T follicular helper cell (primary cell): ENCODE measurements around the gene STK40.

Source experiments
- DNase-seq: peaks from one replicate; pipeline ENCODE4 v3.0.0-alpha.2; 2020; ENCODE audit warnings: low read depth

The STK40 gene

DNA sequence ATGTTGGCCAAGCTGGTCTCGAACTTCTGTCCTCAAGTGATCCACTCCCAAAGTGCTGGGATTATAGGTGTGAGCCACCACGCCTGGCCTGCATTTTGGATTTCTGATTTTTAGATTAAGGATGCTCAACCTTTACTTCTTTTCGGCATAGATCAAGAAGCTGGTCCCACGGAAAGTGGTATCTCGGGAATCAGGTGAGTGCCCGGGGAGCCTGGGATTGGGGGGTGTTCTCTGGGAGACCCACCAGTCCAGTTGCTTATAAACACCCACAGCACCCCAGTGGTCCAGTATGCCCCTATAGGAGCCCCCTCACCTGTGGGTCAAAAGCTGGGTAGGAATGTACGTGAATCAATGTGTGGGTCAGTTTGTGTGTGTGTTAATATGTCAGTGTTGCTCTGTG, 76.3 kb downstream of the STK40 start:
- no peak for DNase-seq

- DNase-seq, result no peak
These were observed 78.0 kb downstream of the STK40 start for GRCh38 chr1:36307601-36308330.

DNA sequence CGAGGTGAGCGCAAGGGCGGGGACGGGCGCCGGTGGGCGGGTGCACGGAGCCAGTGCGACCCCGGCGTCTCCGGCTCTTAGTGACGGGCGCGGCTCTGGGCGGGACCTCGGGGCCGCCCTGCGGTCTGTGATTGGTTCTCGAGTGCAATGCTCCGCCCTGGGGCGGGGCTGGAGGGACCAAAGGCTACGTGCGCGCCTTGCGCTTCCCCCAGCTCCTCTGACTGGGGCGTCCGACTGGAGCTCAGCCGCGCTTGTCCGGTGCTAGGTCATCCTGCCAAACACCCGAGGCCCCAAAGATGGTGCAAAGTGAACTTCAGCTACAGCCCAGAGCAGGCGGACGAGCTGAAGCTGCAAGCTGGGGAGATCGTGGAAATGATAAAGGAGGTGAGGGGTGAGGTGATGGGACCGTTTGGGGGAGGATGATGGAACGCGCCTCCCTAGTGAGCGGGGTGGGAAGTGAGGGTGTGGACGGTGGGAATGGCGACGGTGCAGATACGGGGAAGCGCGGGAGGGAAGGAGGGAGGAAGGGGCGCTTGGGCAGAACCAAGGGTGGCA, 78.7 kb downstream of the STK40 start:
- peak; percentile 88 for DNase-seq

DNA sequence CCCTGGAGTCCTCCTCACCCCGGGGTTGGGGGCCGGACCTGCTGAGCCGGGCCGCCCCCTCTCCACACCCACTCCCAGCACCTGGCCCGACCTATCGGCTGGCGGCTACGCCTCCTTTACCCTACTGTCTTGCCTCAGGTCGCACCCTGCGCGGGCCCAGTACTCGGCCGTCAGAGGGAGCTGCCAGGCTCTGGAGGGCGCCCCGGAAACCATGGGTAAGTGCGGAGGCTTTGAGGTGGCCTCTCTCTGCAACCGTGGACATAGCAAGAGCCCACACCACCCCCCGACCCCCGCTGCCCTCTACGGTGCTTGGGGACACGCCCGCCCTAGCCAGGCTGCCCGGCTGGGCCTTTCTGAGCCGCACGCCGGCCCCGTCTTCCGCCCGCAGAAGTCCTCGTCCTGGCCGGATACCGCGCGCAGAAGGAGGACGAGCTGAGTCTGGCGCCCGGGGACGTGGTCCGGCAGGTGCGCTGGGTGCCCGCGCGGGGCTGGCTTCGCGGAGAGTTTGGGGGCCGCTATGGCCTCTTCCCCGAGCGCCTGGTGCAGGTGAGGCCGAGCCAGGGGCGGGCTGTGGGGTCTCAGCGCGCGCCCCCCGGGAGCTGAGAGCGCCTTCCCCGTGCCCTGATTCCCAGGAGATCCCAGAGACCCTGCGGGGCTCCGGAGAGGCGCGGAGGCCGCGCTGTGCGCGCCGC, 79.4 kb downstream of the STK40 start, which contains the start of gene SH3D21:
Gene SH3D21 (plus strand): TSS at position 159 of the 692 bp plus-strand sequence. CDS start 53 bp downstream, at position 212.
- peak; percentile 25 for DNase-seq

DNA sequence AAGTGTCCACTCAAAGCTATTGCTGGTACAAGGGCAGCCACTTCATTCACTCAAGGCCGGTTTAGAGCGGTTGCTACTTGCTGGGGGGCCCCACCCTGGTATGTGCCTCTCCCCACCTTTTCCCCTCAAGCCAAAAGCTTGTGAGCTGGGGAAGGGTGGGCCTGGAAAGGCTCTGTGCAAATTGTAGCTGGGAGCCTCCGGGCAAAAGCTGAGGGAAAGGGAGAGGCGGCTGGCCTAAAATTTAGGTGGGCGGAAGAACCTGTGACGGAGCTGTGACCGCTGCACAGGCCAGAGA, 79.9 kb downstream of the STK40 start:
- no peak for DNase-seq

- DNase-seq, result no peak
These were observed 80.5 kb downstream of the STK40 start for GRCh38 chr1:36304970-36305914.

DNA sequence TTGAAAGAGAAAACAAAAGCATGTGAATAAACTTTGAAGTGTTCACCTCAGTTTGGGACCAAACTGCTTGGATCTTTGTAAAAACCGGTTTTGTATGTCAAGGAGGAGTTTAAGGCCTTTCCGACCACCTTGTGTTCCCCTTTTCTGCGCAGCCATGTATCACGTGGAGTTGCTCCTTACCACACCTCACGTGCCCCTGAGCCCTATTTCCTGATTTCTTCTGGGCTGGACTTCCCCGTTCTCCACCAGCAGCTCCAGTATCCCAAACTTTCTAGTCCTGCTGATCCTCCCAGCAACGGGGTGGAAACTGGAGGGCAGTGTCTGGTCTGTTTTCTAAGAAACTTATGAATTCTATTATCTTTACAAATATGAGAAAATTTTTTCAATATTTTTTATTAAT, 81.2 kb downstream of the STK40 start:
- DNase-seq, result no peak

DNA sequence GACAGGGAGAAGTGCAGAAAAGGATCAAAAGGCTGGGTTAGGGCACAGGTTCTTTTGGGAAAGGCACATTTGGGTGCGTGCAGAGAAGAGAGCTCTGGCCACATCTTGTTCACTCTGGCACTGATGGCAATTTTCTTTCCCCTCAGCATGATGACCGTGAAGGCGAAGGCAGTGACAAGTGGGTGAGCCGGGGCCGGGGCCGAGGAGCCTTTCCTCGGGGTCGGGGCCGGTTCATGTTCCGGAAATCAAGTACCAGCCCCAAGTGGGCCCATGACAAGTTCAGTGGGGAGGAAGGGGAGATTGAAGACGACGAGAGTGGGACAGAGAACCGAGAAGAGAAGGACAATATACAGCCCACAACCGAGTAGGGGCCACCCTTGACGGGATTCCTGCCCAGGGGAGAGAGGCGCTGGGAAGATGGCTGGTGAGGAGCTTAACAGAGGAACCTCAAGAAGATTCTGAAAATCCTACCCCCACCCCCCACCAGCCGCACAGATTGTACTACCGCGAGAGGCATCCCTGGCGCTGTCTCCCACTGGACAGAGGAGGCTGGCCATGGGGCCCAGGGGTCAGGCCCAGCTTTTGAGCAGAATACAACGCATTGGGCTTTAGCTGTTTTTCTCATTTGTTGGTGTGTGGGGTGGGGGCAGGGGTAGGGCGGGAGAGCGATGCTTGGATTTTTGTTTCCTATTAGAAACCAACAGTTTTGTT, 81.9 kb downstream of the STK40 start:
- DNase-seq, result no peak

DNA sequence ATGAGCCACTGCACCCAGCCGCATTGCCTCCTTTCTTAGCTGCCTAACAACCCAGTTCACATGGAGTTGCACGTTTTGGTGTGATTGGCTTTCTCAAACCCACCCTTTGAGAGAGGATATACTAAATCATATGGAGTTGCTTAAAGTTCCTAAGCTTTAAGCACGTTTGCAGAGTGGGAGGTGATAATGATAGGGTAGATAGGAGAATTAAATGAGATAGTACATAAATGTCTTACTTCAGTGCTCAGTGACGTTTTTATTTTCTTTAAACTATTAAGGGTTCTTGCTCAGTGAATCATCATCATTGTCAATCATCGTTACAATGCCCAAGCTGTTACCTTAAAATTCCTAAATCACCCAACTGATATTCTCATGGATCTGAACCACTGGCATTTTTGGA, 82.5 kb downstream of the STK40 start:
- no peak for DNase-seq

GRCh38 chr1:36301220-36301619, 84.5 kb downstream of the STK40 start:
- no peak for DNase-seq

- DNase-seq, result no peak
These were observed 85.2 kb downstream of the STK40 start for GRCh38 chr1:36300526-36300925.

DNA sequence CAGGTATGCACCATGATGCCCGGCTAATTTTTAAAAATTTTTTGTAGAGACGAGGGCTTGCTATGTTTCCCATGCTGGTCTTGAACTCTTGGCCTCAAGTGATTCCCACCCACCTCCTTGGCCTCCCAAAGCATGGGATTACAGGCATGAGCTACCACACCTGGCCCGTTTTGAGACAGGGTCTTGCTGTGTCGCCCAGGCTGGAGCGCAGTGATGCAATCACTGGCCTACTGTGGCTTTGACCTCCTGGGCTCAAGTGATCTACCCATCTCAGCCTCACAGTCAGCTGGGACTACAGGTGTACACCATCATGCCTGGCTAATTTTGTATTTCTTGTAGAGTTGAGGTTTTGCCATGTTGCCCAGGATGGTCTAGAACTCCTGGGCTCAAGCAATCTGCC, 87.1 kb downstream of the STK40 start:
- DNase-seq, result no peak

GRCh38 chr1:36297062-36297461, 88.7 kb downstream of the STK40 start:
- DNase-seq, result no peak

GRCh38 chr1:36295390-36295789, 90.3 kb downstream of the STK40 start:
- DNase-seq, result no peak
